Panc1 (cell line): Measurements from ENCODE around the gene BRME1. TPM values are rescaled to one million over a fixed set of nuclear protein-coding genes. Genes with fewer than 3 reads are reported as not detected.

Experiments used
- ATAC-seq: fragments of 200-7000 bp; cut with Tn5 transposase; 2 replicates; pipeline ENCODE4 v1.9.1; 2020; ENCODE audit warnings: mild to moderate bottlenecking, moderate library complexity
- BruUV-seq: library from RNA; stranded (reverse); fragments of 400-500 nt; replicated peaks from 2 replicates; lab custom pipeline; 2021; lab: Mats Ljungman, UMichigan
- CTCF ChIA-PET: fragments of 300-600 bp; sonication (Branson Sonifier 250); formaldehyde crosslinking; loops from one replicate; lab custom pipeline; 2022; ENCODE audit warnings: antibody characterized with exemption; lab: Charles Lee
- POLR2A ChIA-PET: fragments of 300-600 bp; sonication (Branson Sonifier 250); formaldehyde crosslinking; loops from one replicate; lab custom pipeline; 2022; ENCODE audit warnings: antibody characterized with exemption; lab: Charles Lee
- DNase-seq: peaks from one replicate; pipeline ENCODE4 v3.0.0-alpha.2; 2010; ENCODE audit warnings: low read depth, low spot score
- H3K27ac ChIP-seq: 2 replicates; pipeline ENCODE4 v1.5.1; 2011; ENCODE audit warnings: mild to moderate bottlenecking, low read length, inconsistent platforms
- H3K27me3 ChIP-seq: fragments of 200-500 bp; sonication (Bioruptor generic); 2 replicates; pipeline ENCODE4 v1.6.0; 2014; ENCODE audit warnings: low read length, inconsistent platforms; ENCODE audit not compliant: control insufficient read depth, insufficient read depth
- H3K36me3 ChIP-seq: fragments of 200-500 bp; sonication (Bioruptor generic); 2 replicates; pipeline ENCODE4 v1.5.1; 2014; ENCODE audit warnings: inconsistent platforms, mild to moderate bottlenecking, low read length, moderate library complexity; ENCODE audit not compliant: control insufficient read depth, insufficient read depth
- H3K4me1 ChIP-seq: 2 replicates; pipeline ENCODE4 v1.5.1; 2011; ENCODE audit warnings: inconsistent platforms, mild to moderate bottlenecking, low read length, moderate library complexity; ENCODE audit not compliant: control insufficient read depth, insufficient read depth
- H3K4me3 ChIP-seq, 2 experiments: 2 replicates each; pipeline ENCODE4 v1.5.1; 2011 to 2012; ENCODE audit warnings: low read depth in 2 of 2, low read length in 2 of 2, mild to moderate bottlenecking in 2 of 2, inconsistent platforms in 1 of 2, moderate library complexity in 1 of 2
- H3K9me3 ChIP-seq: fragments of 200-500 bp; sonication (Bioruptor generic); 2 replicates; pipeline ENCODE4 v1.5.1; 2014; ENCODE audit warnings: low read depth, mild to moderate bottlenecking, inconsistent platforms, low read length, moderate library complexity; ENCODE audit not compliant: control insufficient read depth, insufficient read depth
- CTCF ChIP-seq: fragments of 450-650 bp; IDR thresholded peaks from 2 replicates; pipeline ENCODE4 v1.5.1; 2017; ENCODE audit warnings: mild to moderate bottlenecking
- POLR2AphosphoS5 ChIP-seq: IDR thresholded peaks from 2 replicates; pipeline ENCODE4 v1.6.1; 2012; ENCODE audit warnings: mild to moderate bottlenecking, low read depth, low read length, moderate library complexity
- REST ChIP-seq, 2 experiments: IDR thresholded peaks; 2 replicates each; pipeline ENCODE4 v1.6.1; 2011 to 2012; ENCODE audit warnings: low read depth in 2 of 2, control low read depth in 1 of 2, low read length in 1 of 2, mild to moderate bottlenecking in 1 of 2, moderate library complexity in 1 of 2; ENCODE audit not compliant: insufficient read depth in 1 of 2
- SIN3A ChIP-seq: IDR thresholded peaks from 2 replicates; pipeline ENCODE4 v1.6.1; 2012; ENCODE audit warnings: low read depth, mild to moderate bottlenecking, low read length, moderate library complexity, borderline replicate concordance; ENCODE audit not compliant: insufficient read depth
- TCF7L2 ChIP-seq: IDR thresholded peaks from 2 replicates; pipeline ENCODE4 v1.6.1; 2011; ENCODE audit warnings: mild to moderate bottlenecking, low read depth, low read length, inconsistent platforms
- in situ Hi-C: cut with HindIII; loops from 2 replicates; pipeline ENCODE4 v1.10.0; 2016; ENCODE audit warnings: low sequenced_read_pairs, low pct_unique_long_range_greater_than_20kb
- intact Hi-C: fragments of 100-400 bp; cut with micrococcal nuclease; formaldehyde crosslinking; loops from one replicate; pipeline ENCODE4 v1.10.0; 2022; ENCODE audit not compliant: unreplicated experiment
- total RNA-seq: library from RNA; stranded (reverse); gene quantifications from one replicate; pipeline ENCODE4 v1.2.1, GENCODE V29; 2021; ENCODE audit not compliant: unreplicated experiment

BRME1 gene
- total RNA-seq, 1 experiment from 2014 or later, result 6.5 TPM

- peaks cover 8% of the 10 kb centered on the region for H3K36me3 ChIP-seq
- peak overlapping the region; percentile 92 for H3K27ac ChIP-seq
- intact Hi-C loops, result no loop called here
- DNase-seq (no peak), ATAC-seq (no peak)
- H3K4me3 ChIP-seq, result peak overlapping the region; percentile 81 to 91
- TF ChIP-seq SIN3A (no peak), REST (IDR thresholded peaks at IDR 0.05; ENCODE audit: insufficient read depth in 1 of 2, low read depth in 2 of 2, low read length in 1 of 2) (no peak), CTCF (no peak), TCF7L2 (no peak), POLR2AphosphoS5 (0 out of 2 replicates have a peak, but pooled peaks have one; percentile 32)
- ChIA-PET CTCF (interaction anchor here (1.4 kb wide), 1 partner anchor 22 kb away, joined by 3 read pairs; no protein-coding TSS in a partner anchor), POLR2A (interaction anchor here (0.6 to 1.1 kb wide), 2 partner anchors 11 to 60 kb away, joined by 3 to 5 read pairs; no protein-coding TSS in a partner anchor)
- H3K4me1 ChIP-seq, result peaks cover 44% of the 10 kb centered on the region
- no peaks in the 10 kb centered on the region for H3K9me3 ChIP-seq
- no peaks in the 10 kb centered on the region for H3K27me3 ChIP-seq
- no TSS peak for BruUV-seq
- in situ Hi-C loops, result no loop called here
Measured at GRCh38 chr19:13839938-13840304, 66.0 kb downstream of the BRME1 start.

GRCh38 chr19:13839130-13839937 lies 66.6 kb downstream of the BRME1 start:
- no peak for DNase-seq
- peak; percentile 11; the same call in 1 of the 2 replicates for TF ChIP-seq POLR2AphosphoS5
- TF ChIP-seq REST (IDR thresholded peaks at IDR 0.05; ENCODE audit: insufficient read depth in 1 of 2, low read depth in 2 of 2, low read length in 1 of 2), result no peak

More at GRCh38 chr19:13839130-13839937, 66.6 kb downstream of the BRME1 start:
- in situ Hi-C loops, result no loop called here
- intact Hi-C loops, result no loop called here
- H3K4me1 ChIP-seq, result peaks cover 42% of the 10 kb centered on the region
- peak overlapping the region; percentile 92 for H3K27ac ChIP-seq
- POLR2A ChIA-PET, result interaction anchor here (0.6 to 0.9 kb wide), 4 partner anchors 13 to 61 kb away, joined by 3 to 12 read pairs (median 7); no protein-coding TSS in a partner anchor
- no peaks in the 10 kb centered on the region for H3K27me3 ChIP-seq
- peaks cover 8% of the 10 kb centered on the region for H3K36me3 ChIP-seq
- no TSS peak for BruUV-seq
- H3K9me3 ChIP-seq, result no peaks in the 10 kb centered on the region
- CTCF ChIA-PET, result interaction anchor here (1.4 kb wide), 1 partner anchor 23 kb away, joined by 3 read pairs; no protein-coding TSS in a partner anchor
- peak overlapping the region; percentile 81 to 91 for H3K4me3 ChIP-seq
- peak; percentile 3 for ATAC-seq
